COLO668 (cell line): ENCODE measurements around the gene IGSF9.

ENCODE experiments used
- DNase-seq: peaks from one replicate; lab custom pipeline; 2025; ENCODE audit not compliant: unreplicated experiment; lab: John Stamatoyannopoulos, UW

The IGSF9 gene

DNA sequence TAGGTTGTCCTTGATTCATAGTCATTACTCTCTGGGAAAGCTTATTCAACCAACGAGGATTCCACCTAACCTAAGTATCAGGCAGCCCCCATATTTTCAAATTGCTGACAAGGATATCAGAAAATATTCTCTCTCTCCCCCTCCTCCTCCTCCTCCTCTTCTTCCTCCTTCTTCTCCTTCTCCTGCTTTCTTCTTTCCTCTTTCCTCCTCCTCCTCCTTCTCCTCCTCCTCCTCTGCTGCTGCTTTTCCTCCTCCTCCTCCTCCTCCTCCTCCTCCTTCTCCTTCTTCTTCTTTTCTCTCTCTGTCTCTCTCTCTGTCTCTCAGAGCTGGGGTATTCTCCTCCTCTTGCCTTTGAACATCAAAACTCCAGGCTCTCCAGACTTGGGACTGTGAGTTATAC, 2.5 kb upstream of the IGSF9 start:
- DNase-seq, result no peak

DNA sequence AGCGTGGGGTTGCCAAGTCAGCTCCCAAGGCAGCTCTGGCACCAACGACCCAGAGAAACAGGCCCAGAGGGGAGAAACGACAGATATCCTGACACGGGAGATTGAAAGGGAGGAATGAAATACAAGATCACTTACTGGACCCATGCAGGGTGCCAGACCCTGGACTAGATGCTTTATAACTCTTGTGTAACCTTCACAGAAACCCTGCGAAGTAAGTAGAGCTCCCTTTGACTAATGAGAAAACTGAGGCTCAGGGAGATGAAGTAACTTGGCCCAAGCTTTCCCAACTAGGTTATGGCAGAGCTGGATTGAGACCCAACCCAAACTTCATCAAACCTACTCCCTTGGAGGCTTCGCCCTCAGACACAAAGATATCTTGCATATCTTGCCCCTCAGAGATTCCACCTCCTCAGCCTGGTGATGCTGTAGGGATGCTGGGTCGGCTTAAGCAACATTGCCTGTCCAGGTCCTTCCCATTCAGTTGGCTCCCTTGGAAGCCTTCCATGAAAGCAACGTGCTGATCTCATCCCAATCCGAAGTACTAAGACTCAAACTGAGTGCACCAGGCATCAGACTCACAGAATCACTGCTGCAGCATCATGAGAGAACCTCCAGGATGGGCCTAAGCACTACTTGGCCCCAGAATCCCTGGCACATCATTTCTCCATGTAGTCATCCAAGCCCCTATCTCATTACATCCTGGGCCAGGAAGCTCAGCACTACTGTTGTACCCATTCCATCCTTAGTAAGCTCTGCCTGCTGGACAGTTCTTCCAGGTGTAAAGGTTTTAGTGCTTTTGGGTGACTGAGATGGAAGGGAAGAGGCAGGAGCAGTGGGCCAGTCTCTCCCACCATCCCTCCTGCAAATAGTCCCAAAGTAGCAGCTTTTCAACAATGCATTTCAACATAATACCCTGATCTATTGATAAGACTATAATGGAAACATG, 1.1 kb upstream of the IGSF9 start:
- DNase-seq, result no peak

DNA sequence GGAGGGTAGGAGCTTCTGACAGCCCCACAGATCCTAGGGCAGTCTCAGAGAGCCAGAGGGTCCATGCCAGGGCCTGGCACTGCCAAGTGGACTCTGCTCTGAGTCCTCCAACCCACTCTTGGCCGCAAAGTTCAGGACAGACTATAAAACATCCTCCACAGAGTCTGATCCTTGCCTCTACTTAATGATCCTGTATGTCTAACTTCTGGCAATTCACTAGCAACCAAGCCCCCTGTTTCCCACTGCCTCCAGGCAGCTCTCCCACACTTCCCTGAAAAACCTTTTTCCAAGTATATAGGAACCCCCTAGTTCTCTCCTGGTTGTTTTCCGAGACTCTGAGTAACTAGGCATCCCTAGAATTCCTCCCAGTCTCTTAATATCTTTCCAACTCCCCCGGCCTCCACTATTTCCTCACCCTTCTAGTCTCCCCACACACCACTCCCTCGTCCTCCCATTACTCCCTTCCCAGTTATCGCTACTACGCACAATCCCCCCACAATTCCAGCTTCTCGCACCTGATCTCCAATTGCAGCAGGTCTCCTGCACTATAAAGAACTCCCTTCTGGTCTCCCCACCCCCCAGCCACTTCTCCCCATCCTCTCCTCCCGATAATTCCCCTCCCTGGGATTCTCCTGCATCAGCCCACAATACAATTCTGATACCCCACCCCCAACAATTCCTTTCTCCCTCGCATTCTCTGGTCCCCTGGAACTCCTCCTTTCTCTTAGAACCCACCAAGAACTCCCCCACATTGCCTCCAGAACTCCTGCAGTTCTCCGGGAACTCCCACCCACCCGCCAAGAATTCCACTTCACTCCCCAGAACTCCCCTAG, 574 bp downstream of the IGSF9 start:
- DNase-seq, result no peak

DNA sequence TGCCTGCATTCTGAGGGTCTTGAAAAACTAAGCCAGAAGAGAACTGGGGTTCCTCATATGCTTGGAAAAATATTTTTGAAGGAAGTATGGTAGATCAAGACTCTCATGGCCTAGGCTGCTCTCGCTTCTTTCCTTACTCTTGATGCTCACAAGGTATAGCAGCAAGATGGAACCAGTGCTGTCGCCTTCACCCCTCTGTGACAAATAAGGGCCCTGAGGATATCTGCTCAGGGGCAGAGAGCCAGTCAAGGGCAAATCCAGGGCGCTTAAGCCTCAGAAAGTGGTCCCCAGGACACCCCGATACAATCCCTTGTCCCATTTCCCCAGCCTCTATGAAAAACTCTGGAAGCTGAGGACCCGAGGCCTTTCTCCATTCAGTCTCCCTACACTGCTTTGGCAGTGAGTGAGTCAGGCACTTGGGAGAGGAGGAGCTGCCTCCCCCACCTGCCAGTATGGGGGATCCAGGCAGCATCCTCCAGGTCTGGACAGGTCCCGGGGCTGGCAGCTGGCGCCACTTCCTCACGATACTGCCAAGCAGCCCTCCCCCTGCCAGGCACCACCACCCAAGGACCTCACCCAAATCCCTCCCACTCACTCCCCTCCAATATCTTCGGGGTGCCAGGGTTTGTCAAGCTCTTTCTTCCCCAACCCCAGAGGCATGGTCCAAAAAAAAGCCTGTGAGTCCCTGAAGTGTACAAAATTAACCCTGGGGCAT, 1.3 kb downstream of the IGSF9 start:
- DNase-seq, result peak; percentile 12

DNA sequence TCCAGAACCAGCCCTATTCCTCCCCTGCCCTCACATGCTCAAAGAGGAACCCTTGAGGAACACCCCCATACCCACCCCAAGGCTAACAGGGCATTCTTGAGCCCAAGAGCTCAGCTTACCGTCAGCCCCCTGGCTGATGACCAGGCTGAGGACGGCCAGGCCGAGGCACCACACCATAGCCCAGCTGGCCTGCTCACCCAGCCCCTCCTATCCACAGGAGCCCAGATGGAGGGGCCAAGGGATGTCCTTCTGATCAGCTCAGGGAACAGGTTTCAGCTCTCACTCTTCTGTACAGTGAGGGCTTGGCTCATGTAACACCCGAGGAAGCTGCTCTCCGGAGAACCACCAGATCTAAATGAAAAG, 2.2 kb downstream of the IGSF9 start:
- DNase-seq, result no peak

DNA sequence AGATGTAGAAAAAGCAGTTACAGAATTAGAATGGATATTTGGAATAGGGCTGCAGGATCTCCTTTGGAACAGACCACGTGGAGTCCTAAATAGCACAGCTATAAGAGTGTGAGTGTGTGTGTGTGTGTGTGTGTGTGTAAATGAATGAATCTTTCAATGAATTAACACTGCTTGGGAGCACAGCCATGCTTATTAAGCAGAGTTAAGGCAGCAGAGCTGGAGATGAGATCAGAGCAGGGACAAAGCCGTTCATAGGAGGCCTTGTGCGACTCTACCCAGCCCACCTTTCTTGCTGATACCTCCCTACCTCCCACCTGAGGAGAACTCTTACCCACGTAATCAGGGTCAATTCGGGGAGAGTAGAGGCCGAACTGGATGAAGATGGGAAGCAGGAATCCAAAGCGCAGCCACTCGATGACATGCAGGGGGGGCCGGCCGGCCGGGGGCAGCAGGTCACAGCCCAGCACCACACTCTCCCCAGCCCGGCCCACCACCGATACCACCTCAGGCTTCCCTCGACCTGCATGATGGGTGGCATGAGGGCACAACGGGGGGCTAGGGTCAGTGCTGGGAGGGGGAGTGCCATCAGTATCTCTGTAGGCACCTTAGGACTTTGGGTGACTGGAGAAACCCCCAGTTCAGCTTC, 2.7 kb downstream of the IGSF9 start:
- no peak for DNase-seq

DNA sequence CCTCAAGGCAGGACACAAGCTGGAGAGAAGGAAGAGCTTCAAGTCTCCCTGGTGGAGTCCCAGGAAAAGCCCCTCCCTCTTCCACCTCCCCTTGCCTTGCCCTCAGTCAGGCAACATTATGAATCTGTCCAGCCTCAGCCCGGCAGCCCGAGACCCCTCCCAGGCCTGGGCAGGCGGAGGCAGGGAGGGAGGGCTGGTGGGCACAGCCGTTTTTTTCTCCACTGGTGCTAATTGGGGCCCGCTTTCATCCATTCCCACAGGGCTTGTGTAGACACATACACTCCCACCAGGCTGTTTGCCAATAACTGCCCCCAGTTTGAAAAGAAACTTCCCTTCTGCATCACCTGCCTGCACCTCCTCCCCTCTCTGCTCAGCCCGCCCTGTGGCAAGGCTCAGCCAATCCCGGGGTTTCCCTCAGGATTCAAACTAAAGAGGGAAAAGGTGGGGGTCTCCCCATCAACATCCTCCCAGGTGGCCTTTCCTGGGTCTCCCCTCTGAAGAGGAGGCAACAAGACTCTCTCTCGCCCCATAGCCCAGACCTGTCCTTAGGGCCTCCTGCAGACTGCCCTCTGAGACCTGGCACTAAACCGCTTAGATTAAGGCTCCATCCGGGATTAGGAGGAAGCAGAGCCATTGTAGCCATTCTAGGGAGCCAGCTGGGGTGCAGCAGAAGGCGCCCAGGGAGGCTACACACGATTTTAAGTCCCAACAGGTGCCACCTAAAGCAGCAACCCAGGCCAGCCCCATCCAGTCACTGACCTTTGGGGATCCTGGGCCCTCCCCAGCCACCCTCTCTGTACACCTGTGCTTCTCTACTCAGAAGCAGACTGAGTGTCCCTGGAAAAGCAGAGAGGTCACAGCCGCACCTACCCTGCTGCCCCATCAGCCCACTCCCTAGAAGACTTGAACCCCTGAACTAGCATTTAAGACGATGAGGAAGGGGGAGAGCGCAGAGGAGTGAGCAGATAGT, 3.5 kb downstream of the IGSF9 start:
- no peak for DNase-seq

DNA sequence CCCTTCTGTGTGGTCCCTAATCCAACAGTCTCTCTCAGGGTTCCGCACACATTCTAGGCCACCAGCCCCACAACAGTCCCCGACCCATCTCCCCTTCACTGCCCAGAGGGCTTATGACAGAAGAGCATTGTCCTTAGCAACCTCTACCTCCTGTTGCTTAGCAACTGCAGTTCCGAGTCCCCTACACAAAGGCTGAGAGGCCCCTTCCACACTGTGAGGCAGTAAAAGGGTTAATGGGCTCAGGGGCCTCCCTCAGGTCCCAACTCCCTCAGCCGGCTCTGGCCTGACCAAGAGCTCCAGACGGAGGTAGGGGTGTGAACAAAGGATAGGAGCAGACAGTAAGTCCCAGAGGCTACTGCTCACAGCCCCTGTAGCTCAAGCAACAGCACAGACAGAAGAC, 4.3 kb downstream of the IGSF9 start:
- DNase-seq, result no peak

DNA sequence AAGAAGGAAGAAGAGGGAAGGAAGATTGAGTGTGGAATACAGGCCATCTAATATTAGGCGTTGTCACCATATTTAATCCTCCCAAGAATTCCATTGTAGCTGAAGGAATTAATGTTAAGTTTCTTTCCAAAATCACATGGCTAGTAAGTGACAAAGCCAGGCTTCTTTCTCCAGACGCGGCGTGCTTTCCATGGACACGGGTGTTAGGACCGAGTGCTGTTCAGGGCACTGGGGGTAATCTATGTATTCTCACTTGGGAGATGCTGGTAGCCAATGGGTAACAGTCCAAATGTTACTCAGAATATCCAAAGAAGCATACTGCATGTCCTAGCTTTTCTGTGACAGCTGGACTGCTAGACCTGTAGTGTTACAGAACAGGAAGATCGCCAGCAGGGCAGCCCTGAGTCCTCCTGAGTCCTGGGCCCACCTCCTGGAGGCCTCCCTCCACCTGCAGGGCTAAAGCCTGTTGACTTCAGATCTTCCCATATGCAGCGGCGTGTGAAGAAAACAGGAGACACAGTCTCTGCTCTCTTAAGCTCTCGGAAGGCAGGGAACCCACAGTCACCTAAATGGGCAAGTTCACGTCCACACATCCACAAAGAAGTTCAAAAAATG, 5.3 kb downstream of the IGSF9 start:
- no peak for DNase-seq

DNA sequence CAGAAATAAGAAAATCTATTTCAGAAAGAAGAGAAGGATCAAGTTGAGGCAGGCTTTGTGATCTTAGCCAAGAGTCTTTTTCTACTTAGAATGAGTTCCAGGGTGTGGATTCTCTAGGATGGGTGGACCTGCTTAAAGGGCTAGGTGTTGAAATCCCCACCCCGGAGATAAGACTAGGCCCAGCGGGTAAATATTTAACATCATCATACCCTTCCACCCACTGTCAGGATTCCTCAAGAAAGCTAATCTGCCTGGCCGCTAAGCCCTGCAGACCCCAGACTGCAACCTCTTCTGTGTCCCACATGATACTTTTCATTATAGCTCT, 5.8 kb downstream of the IGSF9 start:
- no peak for DNase-seq

DNA sequence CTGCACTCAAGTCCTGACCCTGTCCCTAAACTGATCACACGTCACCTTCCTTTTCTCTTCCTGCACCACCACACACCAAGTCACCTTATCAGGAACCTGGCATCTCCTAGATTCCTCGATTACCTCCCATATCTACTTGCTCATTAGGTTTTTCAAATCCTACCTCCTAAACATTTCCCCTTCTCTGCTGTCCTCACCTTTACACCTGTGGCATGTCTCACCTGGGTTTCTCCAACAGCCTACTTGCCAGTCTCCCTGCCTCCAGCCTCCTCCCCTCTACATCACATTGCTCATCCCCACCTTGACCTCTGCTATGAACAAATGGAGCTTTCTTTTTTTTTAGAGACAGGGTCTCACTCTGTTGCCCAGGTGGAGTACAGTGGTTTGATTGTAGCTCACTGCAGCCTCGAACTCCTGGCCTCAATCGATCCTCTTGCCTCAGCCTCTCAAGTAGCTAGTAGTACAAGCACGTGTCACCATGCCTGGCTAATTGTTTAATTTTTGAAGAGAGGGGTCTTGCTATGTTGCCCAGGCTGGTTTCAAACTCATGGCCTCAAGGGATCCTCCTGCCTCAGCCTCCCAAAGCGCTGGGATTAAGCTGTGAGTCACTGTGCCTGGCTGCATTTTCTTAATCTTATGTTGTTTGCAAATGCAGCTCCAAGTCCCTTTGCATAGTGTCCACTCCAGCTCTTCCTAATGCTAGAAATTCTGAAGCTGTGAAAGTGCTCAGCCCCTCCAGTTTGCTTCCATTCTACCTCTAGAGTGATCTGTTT, 6.3 kb downstream of the IGSF9 start:
- no peak for DNase-seq

DNA sequence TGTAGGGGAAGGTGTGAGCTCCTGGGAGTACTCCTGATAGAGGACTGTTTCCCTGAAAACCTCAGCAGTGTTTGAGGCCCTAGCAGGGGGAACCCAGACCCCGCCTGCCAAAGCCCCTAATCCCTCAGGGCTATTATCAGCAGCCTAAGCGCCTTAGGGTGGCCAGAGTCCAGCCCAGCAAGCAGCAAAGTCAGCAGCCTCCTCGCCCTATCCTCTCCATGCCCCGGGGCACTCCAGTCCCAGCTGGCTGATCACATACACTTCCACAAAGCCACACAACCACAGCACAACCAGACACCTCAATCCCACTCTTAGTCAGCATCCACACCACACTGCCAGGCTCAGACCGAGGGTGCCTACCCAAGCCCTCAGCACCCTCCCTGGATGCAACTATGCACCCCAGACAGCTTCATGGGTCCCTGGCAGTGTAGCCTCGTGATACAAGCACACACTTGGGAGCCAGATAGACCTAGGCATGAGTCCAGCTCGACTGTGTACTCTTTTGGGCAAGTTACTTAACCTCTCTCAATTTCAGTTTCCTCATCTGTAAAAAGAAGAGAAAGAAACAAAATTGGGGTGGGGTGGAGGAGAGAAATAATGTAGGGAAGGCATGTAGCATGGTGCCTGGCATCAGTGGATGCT, 7.1 kb downstream of the IGSF9 start:
- peak; percentile 14 for DNase-seq

DNA sequence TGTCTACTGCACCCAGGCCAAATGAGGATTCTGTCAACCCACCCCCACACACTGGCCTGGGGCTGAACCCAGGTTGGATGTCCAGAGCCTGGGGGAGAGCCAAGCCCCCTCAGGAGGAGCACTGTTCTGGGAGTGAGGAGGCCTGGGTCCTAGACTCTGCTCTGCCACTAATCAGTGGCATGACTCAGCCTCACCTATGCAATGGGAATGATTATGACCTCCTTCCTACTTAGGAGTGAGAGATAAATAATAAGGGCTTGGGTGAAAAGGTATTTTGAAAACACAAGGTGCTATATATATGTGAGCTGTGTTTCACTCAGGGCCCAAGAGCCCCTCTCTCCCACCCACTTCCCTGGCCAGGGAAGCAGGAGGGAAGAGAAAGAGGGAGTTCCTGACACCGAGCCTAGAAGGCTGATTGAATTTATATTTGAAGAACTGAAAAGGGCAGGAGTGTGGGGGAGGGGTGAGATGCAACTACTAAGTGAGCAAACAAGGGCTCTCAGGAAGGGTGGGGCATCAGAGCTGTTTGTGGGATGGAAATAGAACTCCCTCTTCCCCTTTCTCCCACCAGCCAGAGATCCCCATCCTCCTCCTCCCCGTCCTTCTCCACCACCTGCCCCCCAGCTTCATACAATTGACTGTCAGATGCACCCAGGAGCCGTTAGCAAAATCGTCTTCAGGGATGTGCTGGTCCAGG, 8.2 kb downstream of the IGSF9 start:
- peak; percentile 41 for DNase-seq

DNA sequence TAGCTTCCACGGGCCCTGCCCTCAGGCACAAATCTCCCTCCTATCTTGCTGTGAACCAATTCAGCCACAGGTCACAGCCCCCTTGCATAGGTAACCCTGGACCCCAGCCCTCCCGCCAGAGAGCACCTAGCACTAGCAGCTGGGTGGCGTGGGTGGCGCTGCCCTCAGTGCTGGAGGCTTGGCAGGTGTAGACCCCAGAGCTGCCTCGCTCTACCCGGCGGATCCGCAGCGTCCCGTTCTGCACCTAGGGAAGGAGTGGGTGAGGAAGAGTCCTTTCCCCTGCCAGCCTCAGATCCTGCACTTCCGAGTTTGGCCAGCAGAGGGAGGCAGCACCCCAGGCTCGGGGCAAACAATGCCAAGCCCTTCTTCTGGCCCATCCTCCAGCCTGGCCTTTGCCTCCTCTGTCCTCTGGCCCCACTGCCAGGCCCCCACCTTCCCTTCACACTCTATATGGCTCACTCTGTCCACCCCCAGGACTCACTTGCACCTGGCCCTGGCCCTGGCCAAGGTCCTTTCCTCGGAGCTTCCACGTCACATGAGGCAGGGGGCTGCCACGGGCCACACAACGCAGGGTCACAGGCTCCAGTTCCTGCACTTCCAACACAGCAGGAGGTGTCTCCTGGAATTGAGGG, 9.0 kb downstream of the IGSF9 start:
- peak; percentile 73 for DNase-seq

DNA sequence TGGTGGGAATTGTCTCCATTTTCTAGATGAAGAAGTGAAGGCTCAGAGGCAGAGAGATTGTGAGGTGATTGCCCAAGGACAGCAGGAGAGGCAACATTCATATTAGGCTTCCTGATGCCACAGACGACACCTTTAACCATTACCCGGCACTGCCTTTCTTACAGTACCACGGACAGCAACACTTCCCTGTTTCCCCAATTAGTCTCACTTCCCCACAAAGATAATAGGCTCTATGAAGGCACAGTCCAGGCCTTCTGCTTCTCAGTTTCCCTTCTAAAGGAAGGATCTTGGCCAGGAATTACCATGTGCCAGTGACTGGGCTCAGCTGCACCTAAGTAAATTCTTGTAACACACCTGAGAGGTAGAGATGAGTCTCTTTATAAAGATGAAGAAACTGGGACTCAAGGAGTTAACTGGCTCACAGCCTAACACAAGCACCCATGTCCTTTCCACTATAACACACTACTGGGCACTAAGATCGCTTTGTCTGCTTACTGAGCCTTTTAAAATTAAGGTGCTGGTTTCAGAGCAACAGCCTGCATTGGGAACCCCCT, 9.6 kb downstream of the IGSF9 start:
- DNase-seq, result no peak

DNA sequence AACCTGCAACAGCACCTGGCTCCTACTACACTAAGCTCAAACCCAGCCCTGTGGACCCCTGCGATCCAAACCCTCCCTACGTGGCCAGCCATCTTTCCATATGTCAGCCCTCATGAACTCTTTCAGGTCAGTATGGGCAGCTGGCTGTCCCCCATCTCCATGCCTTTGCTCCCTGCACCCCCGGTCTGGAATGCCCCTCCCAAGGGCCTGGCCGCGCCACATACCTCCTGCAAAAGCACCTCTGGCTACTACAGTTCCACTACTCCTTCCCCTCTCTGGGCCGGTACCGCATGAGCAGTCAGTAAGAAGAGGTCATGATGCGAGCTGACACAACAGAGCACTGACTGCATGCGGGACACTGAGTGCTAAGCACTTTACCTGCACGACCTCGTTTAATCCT, 10.1 kb downstream of the IGSF9 start:
- no peak for DNase-seq
